Measurements from ENCODE around the gene VAX1.

Gene VAX1

DNA sequence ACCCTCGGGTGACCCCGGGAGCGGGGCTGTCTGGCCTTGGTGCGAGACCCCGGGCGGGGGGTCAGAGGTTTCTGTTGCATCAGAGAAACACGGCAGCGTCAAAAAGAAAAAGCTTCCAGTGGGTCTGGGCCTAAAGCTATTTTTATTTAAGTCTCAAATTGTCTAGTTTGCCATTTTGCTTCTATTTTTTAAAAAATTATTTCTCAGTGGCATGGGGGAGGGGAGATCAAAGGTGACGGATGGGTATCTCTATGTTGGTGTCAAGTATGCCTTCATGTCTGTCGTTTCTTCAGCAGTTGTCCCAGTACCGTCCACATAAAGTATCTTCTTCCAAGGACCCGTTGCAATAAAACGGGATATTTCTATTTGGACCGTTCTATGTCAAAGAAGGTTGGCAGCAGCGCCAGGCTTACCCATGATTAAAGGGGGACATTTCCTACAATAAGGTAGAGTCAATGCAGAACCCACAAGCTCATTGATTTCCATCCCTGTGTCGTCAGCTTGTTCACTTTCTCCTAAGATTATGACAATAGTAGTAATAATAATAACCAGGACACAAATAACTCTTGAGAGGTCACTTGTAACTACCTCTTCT is 26.0 kb upstream of the VAX1 start:
- DNase-seq, result no peak

DNA sequence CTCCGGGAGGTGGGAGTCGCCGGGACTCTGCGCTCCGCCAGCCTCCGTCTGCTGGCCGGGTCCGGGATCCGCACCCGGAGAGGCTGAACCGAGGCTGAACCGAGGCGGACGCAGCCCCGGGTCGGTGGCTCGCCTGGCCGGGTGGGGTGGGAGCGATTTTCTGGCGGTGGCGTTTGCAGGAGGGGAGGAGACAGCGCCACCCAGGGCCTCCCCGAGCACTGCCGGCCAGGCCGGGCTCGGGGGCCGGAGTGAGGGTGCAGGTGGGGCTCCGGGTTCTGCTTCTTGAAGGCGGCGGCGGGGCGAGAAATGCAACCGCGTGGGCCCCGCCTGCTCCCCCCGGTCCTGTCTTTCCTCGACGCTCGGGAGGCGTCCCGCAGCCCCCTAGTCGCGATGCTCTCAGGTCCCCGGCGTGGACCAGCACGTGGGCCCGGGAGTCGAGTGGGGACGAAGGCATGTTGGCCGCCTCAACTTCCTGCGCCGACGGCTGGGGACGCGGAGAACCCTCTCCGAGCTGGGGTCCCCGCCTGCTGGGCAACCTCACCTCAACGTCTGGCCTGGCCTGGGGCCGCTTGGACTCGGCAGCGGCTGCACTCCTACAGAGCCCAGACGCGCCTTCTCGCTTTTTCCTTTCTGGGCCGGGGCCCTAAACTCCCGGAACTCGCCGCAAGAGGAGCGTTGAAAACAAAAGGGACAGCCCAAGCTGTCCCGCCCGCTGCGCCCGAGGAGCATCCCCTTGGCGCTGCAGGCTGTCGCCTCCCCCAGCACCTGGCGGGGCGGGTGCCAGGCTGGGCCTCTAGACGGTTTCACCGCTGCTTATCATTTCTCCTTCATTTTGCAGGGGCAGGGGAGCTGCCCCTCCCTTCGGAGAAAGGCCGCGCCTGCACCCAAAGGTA is 25.2 kb upstream of the VAX1 start:
- DNase-seq, result no peak

- DNase-seq, result no peak
Measured at GRCh38 chr10:117162093-117163060, 24.3 kb upstream of the VAX1 start.

- DNase-seq, result no peak
Measured at GRCh38 chr10:117161386-117162033, 23.4 kb upstream of the VAX1 start.

GRCh38 chr10:117160567-117160966 is 22.5 kb upstream of the VAX1 start:
- no peak for DNase-seq

DNA sequence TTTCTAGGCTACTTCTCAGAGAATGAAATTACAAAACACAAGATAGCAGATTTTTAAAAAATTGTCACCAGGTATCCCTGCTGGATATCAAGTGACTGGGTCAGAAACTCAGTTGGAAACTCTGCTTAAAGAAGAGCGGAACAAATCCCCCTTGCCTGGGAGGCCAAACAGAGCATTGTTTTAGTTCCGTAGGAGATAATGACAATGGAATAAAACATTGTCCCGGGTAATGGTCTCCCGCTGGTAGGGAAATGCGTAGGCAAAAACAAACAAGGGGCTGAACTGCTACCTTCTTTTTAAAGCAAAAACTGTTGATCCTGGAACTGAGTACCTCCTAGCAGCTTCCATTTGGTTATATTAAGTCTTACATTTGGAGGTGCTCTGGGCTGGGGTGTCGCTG is 21.3 kb upstream of the VAX1 start:
- DNase-seq, result no peak

- no peak for DNase-seq
Measured at GRCh38 chr10:117158297-117158696, 20.2 kb upstream of the VAX1 start.

DNA sequence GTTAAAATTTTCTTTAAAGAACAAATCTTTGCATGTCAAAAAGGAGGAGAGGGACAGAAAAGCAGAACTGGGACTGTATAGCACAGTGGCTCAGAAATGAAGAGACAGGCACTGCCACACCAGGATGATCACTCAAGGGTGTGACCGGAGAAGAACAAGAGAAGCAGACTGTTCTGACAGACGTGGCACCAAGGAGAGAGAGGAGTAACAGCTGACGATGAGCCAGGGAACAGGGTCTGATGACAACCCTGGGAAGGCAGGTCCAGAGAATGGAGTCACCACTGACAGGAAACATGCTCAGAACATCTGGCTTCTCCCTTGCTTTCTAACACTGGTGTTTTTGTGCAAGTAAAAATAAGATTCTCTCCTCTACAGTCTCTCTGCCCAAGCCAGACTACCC is 14.6 kb upstream of the VAX1 start:
- no peak for DNase-seq

GRCh38 chr10:117148284-117148683 is 10.2 kb upstream of the VAX1 start:
- no peak for DNase-seq

DNA sequence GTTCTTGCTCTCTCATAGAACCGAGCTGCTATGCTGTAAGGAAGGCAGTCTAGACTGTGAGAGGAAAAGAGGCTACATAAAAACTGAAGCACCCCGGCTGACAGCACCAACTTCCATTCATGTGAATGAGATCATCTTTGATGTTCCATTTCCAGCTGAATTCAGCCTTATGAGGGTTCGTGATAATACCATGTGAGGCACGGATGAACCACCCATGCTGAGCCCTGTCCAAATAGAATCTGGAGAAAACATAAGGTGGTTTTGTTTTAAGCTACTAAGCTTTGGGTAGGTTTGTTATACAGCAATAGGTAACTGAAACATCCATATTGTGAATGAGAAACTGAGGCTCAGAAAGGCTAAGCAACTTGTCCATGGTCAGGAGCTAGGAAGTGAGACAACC is 6.9 kb upstream of the VAX1 start:
- DNase-seq, result no peak

GRCh38 chr10:117143103-117143823 is 5.2 kb upstream of the VAX1 start:
- no peak for DNase-seq

DNA sequence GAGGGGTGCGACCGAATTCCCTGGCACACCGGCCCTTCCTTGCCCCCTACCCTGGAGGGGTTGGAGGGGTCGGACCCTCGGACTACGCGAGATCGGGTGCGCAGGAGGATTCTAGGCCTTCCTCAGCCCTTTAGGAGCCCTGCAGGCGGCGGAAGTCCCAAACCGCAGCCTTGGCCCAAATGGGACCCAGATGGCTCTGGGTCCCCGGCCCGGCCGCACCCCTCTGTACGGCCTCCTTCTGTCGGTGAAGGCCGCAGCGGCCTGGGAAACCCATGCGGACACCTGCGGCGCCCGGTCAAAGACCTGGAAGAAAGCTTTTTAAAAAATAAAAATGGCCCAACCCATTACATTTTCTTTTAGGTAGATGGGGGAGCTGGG is 2.4 kb upstream of the VAX1 start:
- no peak for DNase-seq

DNA sequence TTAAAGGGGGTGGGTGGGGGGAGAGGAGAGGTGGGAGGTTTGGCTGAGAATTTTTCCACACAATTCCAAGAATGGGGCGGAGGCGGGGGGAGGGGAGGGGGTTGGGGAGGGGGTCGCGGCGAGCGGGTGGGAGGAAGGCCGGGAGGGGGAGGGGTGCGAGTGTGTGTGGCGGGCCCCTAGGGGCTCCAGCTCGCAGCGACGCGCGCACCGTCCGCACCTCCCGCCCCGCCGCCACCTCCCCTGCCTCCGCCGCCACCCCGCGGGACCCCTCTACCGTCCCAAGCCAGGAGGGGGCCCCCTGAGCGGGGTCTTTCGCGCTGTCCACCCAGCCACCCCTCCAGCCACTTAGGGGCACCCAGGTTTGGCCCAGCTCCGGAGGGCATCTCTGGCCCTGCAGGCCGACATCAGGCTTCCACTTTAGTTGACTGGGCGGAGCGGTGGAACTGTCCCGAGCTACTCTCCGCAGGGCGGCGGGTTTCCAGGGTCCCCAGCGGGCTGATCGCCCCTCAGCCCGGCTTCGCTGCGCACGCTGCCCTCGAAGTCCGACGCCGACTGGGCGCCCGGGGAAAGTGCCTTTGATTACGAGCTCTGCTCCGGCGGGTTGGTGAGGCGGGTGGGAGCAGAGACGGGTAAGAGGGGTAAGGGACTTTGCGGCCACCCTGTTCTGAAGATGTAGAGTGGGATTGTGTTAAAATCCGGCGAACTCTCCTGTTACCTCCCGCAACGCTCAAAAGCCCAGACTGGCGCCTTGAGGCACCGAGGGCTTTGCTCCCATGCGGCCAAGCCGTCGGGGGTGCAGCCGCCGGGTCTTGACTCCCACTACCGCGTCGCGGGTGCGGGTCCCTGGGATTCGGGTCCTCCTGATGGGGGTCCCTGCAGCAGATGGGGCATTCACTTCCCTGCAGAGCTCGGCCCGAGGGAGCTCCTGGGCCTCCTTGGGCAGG is 1.8 kb upstream of the VAX1 start:
- DNase-seq, result no peak

- no peak for DNase-seq
Measured at GRCh38 chr10:117138838-117139580, 939 bp upstream of the VAX1 start.

- DNase-seq, result no peak
Measured at GRCh38 chr10:117137031-117137910, 799 bp downstream of the VAX1 start.

GRCh38 chr10:117136391-117136975 is 1.6 kb downstream of the VAX1 start:
- DNase-seq, result no peak

DNA sequence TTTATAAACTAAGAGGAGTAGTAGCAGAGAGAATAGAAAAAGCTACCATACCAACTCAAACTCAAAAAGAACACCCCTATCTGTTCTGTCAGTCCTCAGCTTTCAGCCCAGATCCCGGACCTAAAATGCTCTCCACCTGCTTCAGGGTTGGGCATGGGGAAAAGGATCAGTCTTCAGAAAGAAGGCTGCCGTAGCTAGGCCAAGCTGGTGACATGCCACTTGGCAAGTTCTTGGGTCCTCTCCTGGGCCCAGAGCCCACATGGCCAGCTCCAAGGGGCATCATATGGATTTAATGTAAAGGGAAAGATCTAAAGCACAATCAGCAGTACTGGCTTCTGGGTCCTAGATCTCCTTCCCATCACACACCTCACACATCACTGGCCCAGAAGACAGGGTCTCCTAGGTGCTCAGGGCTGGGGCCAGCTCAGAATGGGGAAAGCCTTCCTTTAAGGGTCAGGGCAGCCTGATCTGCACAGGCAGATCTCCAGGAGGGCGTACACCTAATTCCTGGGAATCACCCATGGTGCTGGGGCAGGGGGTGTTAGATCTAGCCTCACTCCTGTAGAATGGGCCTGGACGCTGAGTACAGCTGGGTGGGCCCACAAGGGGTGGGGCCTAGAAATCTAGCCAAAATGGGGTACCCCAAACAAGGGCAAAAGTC is 2.5 kb downstream of the VAX1 start:
- DNase-seq, result no peak

- no peak for DNase-seq
Measured at GRCh38 chr10:117135026-117135372, 3.1 kb downstream of the VAX1 start.
